ENCODE results near the gene DCC.

DCC gene

GRCh38 chr18:52582516-52582915, 242.5 kb downstream of the DCC start:
- DNase-seq (ENCODE audit: insufficient read length, low spot score) (no peak), FAIRE-seq (no peak)
- TF ChIP-seq CTCF (IDR thresholded peaks at IDR 0.05; ENCODE audit: insufficient read depth, missing control alignments): no peak

- DNase-seq (ENCODE audit: insufficient read length, low spot score): no peak
- TF ChIP-seq CTCF (IDR thresholded peaks at IDR 0.05; ENCODE audit: insufficient read depth, missing control alignments): no peak
- no peak for FAIRE-seq
These were observed 248.9 kb downstream of the DCC start for GRCh38 chr18:52588931-52589330.

- FAIRE-seq (peak; percentile 56), DNase-seq (ENCODE audit: insufficient read length, low spot score) (no peak)
- no peak for TF ChIP-seq CTCF (IDR thresholded peaks at IDR 0.05; ENCODE audit: insufficient read depth, missing control alignments)
These were observed 256.9 kb downstream of the DCC start for GRCh38 chr18:52596748-52597435.

GRCh38 chr18:52598921-52599320, 258.9 kb downstream of the DCC start:
- no peak for TF ChIP-seq CTCF (IDR thresholded peaks at IDR 0.05; ENCODE audit: insufficient read depth, missing control alignments)
- peak; percentile 88 for FAIRE-seq
- no peak for DNase-seq (ENCODE audit: insufficient read length, low spot score)

GRCh38 chr18:52602820-52603219, 262.8 kb downstream of the DCC start:
- no peak for TF ChIP-seq CTCF (IDR thresholded peaks at IDR 0.05; ENCODE audit: insufficient read depth, missing control alignments)

GRCh38 chr18:52605345-52605744, 265.3 kb downstream of the DCC start:
- no peak for TF ChIP-seq CTCF (IDR thresholded peaks at IDR 0.05; ENCODE audit: insufficient read depth, missing control alignments)
- no peak for FAIRE-seq

More at GRCh38 chr18:52602820-52603219, 262.8 kb downstream of the DCC start:
- DNase-seq (ENCODE audit: insufficient read length, low spot score) (no peak), FAIRE-seq (peak; percentile 58)

GRCh38 chr18:52607985-52608384, 268.0 kb downstream of the DCC start:
- DNase-seq (ENCODE audit: insufficient read length, low spot score) (no peak), FAIRE-seq (peak; percentile 51)
- no peak for TF ChIP-seq CTCF (IDR thresholded peaks at IDR 0.05; ENCODE audit: insufficient read depth, missing control alignments)

More at GRCh38 chr18:52605345-52605744, 265.3 kb downstream of the DCC start:
- no peak for DNase-seq (ENCODE audit: insufficient read length, low spot score)
